Astrocyte of the spinal cord (primary cell): ENCODE measurements around the gene AQP10.
"Not testable (repeated sequence)": the region's sequence is repeated elsewhere in the genome, so short reads cannot be mapped to it uniquely, and the experiment has no call there.

ENCODE experiments used
- DNase-seq: peaks from one replicate; pipeline ENCODE4 v3.0.0; 2011; ENCODE audit warnings: low read depth, low spot score
- H3K4me3 ChIP-seq: 2 replicates; pipeline ENCODE4 v1.5.1; 2011; ENCODE audit warnings: low read depth, mild to moderate bottlenecking, low read length, moderate library complexity
- in situ Hi-C: cut with HindIII; loops from 2 replicates; pipeline ENCODE4 v1.10.0; 2017; ENCODE audit warnings: low sequenced_read_pairs
- TF ChIP-seq, protein P1 (sequence below): IDR thresholded peaks from 2 replicates; pipeline ENCODE4 v1.5.1; 2012; ENCODE audit warnings: low read depth, mild to moderate bottlenecking, low read length, inconsistent platforms

AQP10 gene, protein sequence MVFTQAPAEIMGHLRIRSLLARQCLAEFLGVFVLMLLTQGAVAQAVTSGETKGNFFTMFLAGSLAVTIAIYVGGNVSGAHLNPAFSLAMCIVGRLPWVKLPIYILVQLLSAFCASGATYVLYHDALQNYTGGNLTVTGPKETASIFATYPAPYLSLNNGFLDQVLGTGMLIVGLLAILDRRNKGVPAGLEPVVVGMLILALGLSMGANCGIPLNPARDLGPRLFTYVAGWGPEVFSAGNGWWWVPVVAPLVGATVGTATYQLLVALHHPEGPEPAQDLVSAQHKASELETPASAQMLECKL

DNA sequence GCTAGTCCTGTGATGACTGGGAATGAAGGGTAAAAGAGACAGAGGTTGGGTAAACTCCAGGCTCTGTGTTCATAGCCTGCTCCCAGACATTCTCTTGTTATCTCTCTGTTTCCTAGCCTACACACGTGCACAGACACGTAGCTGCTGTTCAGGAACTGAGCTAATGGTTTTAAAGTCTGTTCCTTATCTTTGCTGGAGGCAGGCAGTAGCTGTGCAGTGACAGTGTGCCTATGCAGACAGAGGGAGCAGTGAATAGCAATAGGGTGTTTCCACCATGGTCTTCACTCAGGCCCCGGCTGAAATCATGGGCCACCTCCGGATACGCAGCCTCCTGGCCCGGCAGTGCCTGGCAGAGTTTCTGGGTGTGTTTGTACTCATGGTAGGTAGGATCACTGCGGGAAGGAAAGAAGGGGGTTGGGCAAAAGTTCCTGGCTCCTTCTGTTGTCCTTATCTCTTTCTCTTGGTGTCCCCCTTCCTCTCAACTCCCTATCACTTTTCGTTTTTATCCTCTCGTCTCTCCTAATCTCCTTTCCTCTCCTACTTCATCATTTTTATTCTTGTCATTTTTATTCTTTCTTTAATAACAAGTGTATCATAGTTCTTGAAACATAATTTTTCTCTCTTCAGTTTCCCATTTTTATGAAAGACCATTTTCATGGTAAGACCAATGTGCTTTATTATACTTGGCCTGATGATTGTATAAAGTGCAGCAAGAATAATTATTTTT lies at the start of gene AQP10:
Gene AQP10, plus strand, starts transcription at position 212 of the 727 bp plus-strand sequence. Its CDS starts 63 bp downstream, at position 275.
- TF ChIP-seq, protein P1, sequence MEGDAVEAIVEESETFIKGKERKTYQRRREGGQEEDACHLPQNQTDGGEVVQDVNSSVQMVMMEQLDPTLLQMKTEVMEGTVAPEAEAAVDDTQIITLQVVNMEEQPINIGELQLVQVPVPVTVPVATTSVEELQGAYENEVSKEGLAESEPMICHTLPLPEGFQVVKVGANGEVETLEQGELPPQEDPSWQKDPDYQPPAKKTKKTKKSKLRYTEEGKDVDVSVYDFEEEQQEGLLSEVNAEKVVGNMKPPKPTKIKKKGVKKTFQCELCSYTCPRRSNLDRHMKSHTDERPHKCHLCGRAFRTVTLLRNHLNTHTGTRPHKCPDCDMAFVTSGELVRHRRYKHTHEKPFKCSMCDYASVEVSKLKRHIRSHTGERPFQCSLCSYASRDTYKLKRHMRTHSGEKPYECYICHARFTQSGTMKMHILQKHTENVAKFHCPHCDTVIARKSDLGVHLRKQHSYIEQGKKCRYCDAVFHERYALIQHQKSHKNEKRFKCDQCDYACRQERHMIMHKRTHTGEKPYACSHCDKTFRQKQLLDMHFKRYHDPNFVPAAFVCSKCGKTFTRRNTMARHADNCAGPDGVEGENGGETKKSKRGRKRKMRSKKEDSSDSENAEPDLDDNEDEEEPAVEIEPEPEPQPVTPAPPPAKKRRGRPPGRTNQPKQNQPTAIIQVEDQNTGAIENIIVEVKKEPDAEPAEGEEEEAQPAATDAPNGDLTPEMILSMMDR, result no peak
- in situ Hi-C loops, result no loop called here
- H3K4me3 ChIP-seq, result no peak within 1 kb of the TSS
- no peak for DNase-seq

DNA sequence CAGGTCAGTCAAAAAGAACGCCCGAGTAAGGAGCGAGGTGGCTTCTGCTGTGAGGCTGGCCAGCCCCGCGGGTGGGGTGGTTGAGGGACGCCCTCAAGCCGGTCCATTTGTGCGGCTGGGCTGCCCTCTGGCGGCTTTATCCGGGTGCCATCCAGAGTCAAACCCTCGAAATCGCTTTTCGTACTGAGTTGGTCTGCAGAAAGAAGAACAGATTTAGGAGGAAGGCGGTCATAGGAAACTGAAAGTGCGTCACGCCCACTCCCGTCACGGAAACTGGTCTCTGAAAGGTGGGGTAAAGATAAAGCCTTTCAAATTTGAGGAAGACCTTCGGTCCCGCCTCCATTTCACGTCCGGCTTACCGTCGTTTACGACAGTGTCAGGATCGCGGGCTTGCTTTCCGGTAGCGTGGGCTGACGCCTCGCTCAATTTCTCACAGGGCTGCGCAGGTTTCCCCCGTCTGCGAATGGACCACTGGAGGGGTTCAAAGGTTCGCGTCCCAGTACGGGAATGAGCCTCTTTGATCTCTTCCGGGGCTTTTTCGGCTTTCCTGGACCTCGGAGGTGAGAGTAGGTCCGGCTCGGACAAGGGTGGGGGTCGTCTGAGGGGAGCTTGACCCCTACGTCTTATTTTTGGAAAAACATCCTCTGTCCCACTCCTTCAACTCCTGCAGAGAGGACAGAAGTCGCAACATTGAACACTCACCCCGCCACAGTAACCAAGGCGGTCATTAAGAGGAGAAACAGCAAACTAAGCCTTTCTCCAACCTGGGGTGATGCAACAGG lies 48.5 kb upstream of the AQP10 start, which contains the start of gene HAX1:
Gene HAX1, plus strand, starts transcription at position 413 of the 782 bp plus-strand sequence. Its CDS starts 95 bp downstream, at position 508.
- peak; percentile 97 for DNase-seq
- TF ChIP-seq, protein P1, result peak; percentile 82
- peak within 1 kb of the TSS; percentile 79 for H3K4me3 ChIP-seq
- in situ Hi-C loops, result no loop called here

DNA sequence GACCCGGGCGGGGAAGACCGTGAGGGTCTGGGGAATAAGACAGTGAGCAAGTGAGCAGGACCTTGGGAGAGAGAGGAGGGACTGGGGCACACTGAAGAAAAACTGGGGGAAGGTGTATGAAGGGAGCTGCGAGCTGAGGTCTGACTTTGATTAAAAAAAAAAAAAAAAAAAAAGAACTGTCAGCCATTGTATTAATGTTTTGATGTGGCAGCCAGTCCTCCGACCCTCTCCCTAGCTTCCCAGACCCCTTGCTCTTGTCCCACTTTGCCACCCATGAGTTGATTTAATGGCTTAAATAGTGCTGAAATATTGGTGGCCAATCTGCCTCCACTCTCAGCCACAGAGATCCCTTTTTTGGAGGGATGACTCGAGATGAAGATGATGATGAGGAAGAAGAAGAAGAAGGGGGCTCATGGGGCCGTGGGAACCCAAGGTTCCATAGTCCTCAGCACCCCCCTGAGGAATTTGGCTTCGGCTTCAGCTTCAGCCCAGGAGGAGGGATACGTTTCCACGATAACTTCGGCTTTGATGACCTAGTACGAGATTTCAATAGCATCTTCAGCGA lies 47.8 kb upstream of the AQP10 start:
- peak overlapping the region; percentile 79 for H3K4me3 ChIP-seq
- DNase-seq, result no peak
- in situ Hi-C loops, result no loop called here
- TF ChIP-seq, protein P1, result no peak

DNA sequence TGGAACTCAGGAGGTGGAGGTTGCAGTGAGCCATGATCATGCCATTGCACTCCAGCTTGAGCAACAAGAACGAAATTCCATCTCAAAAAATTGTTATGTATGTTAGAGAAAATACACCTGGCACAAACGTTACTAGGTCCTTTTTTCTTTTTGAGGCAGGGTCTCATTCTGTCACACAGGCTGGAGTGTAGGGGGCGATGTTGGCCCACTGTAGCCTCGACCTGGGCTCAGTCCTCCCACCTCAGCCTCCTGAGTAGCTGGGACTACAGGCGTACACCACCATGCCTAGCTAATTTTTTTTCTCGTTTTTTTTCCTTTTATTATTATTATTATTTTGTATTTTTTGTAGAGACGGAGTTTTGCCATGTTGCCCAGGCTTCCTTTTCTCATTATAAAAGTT lies 44.1 kb upstream of the AQP10 start:
- H3K4me3 ChIP-seq, result no peak overlapping the region
- TF ChIP-seq, protein P1, result peak; percentile 33
- in situ Hi-C loops, result no loop called here
- DNase-seq, result no peak

DNA sequence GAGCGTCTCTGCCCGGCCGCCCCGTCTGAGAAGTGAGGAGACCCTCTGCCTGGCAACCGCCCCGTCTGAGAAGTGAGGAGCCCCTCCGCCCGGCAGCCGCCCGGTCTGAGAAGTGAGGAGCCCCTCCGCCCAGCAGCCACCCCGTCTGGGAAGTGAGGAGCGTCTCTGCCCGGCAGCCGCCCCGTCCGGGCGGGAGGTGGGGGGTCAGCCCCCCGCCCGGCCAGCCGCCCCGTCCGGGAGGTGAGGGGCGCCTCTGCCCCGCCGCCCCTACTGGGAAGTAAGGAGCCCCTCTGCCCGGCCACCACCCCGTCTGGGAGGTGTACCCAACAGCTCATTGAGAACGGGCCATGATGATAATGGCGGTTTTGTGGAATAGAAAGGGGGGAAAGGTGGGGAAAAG lies 33.3 kb upstream of the AQP10 start:
- DNase-seq, in situ Hi-C loops: not testable (repeated sequence)

DNA sequence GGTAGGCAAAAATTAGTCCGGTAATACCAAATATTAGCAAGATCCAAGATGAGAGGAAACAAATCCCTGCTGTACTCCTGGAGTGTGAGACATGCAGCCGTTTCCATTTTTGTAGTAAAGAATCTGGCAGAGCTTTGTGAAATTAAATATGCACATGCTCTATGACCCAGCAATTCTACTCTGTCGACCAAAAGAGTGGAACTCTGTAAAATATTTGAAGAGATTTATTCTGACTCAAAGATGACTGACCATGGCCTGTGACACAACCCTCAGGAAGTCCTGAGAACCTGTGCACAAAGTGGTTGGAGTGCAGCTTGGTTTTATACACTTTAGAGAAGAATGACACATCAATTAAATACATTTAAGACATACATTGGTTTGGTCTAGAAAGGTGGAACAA lies 32.2 kb upstream of the AQP10 start:
- TF ChIP-seq, protein P1, result no peak
- in situ Hi-C loops, result no loop called here
- no peak overlapping the region for H3K4me3 ChIP-seq
- DNase-seq, result no peak

More for the DNA sequence above, 33.3 kb upstream of the AQP10 start:
- not testable (repeated sequence) for H3K4me3 ChIP-seq
